Liver (tissue), 9 donors: ENCODE data around the gene HOMER1. TPM values are rescaled to one million over a fixed set of nuclear protein-coding genes. Genes with fewer than 3 reads are reported as not detected.

Experiments used
- DNase-seq: peaks from one replicate; pipeline ENCODE4 v3.0.0-alpha.2; 2017; ENCODE audit warnings: low spot score
- H3K27ac ChIP-seq, 2 donors: one replicate each; pipeline ENCODE4 v1.7.0; 2013; ENCODE audit warnings: inconsistent platforms in 2 of 2, low read length in 2 of 2, control low read depth in 1 of 2, low read depth in 1 of 2, mild to moderate bottlenecking in 1 of 2
- H3K27me3 ChIP-seq, 4 donors: one replicate each; pipeline versions ENCODE4 v1.6.1 to v1.7.0; 2013; ENCODE audit warnings: low read length in 3 of 4, inconsistent platforms in 1 of 4, mild to moderate bottlenecking in 1 of 4, moderate library complexity in 1 of 4; ENCODE audit not compliant: control insufficient read depth in 4 of 4, insufficient read depth in 4 of 4
- H3K36me3 ChIP-seq, 4 donors: one replicate each; pipeline versions ENCODE4 v1.6.1 to v1.7.0; 2013; ENCODE audit warnings: low read length in 3 of 4, mild to moderate bottlenecking in 3 of 4, low read depth in 1 of 4, moderate library complexity in 1 of 4; ENCODE audit not compliant: control insufficient read depth in 4 of 4, insufficient read depth in 3 of 4
- H3K4me1 ChIP-seq, 4 donors: one replicate each; pipeline versions ENCODE4 v1.6.1 to v1.7.0; 2013; ENCODE audit warnings: low read length in 3 of 4, mild to moderate bottlenecking in 3 of 4, moderate library complexity in 1 of 4; ENCODE audit not compliant: control insufficient read depth in 4 of 4, insufficient read depth in 4 of 4
- H3K4me3 ChIP-seq, 3 donors: one replicate each; pipeline versions ENCODE4 v1.6.1 to v1.7.0; 2013; ENCODE audit warnings: low read length in 3 of 3, control low read depth in 1 of 3, low read depth in 1 of 3, mild to moderate bottlenecking in 1 of 3
- H3K9ac ChIP-seq, 2 donors: one replicate each; pipeline ENCODE4 v1.7.0; 2013; ENCODE audit warnings: low read length in 2 of 2, mild to moderate bottlenecking in 2 of 2, moderate library complexity in 2 of 2, control low read depth in 1 of 2, low read depth in 1 of 2
- H3K9me3 ChIP-seq, 4 donors: one replicate each; pipeline versions ENCODE4 v1.6.1 to v1.7.0; 2013; ENCODE audit warnings: low read length in 3 of 4; ENCODE audit not compliant: control insufficient read depth in 4 of 4
- EGR1 ChIP-seq, 2 donors: IDR thresholded peaks; 2 replicates each; pipeline ENCODE4 v1.6.1; 2016 to 2018; ENCODE audit warnings: antibody characterized with exemption in 2 of 2, low read depth in 2 of 2
- FOXA1 ChIP-seq: IDR thresholded peaks from 2 replicates; pipeline ENCODE4 v1.6.1; 2016; ENCODE audit warnings: antibody characterized with exemption
- FOXA2 ChIP-seq: IDR thresholded peaks from 2 replicates; pipeline ENCODE4 v1.6.1; 2016; ENCODE audit warnings: antibody characterized with exemption
- GABPA ChIP-seq, 2 donors: IDR thresholded peaks in 1 of 2; conservative IDR thresholded peaks in 1 of 2; 2 replicates each; pipeline ENCODE4 v1.6.1; 2016; ENCODE audit warnings: antibody characterized with exemption in 2 of 2, mild to moderate bottlenecking in 1 of 2, moderate library complexity in 1 of 2
- HNF4A ChIP-seq, 2 donors: conservative IDR thresholded peaks; 2 replicates each; pipeline ENCODE4 v1.6.1; 2016; ENCODE audit warnings: antibody characterized with exemption in 2 of 2, mild to moderate bottlenecking in 2 of 2
- HNF4G ChIP-seq: IDR thresholded peaks from 2 replicates; pipeline ENCODE4 v1.6.1; 2016; ENCODE audit warnings: antibody characterized with exemption
- JUND ChIP-seq, 2 donors: IDR thresholded peaks; 2 replicates each; pipeline ENCODE4 v1.6.1; 2016; ENCODE audit warnings: antibody characterized with exemption in 2 of 2
- NR2F2 ChIP-seq: IDR thresholded peaks from 2 replicates; pipeline ENCODE4 v1.6.1; 2016; ENCODE audit warnings: antibody characterized with exemption
- RAD21 ChIP-seq, 2 donors: IDR thresholded peaks; 2 replicates each; pipeline ENCODE4 v1.6.1; 2016; ENCODE audit warnings: antibody characterized with exemption in 2 of 2, mild to moderate bottlenecking in 2 of 2
- RXRA ChIP-seq, 2 donors: IDR thresholded peaks; 2 replicates each; pipeline ENCODE4 v1.6.1; 2017 to 2018; ENCODE audit warnings: antibody characterized with exemption in 2 of 2, mild to moderate bottlenecking in 1 of 2
- SP1 ChIP-seq: IDR thresholded peaks from 2 replicates; pipeline ENCODE4 v1.6.1; 2018; ENCODE audit warnings: antibody characterized with exemption, mild to moderate bottlenecking
- YY1 ChIP-seq: IDR thresholded peaks from 2 replicates; pipeline ENCODE4 v1.6.1; 2016; ENCODE audit warnings: antibody characterized with exemption, mild to moderate bottlenecking
- WGBS: extraction: QIAGEN DNeasy Blood & Tissue Kit; methylation state at CpG from one replicate; pipeline ENCODE4 v1.1.7; 2013; 5-methylcytosine and 5-hydroxymethylcytosine counted together
- polyA plus RNA-seq, 2 donors: library from polyadenylated mRNA; stranded (reverse) in 1 of 2; unstranded in 1 of 2; fragments of 200-250 nt in 1 of 2; fragments of >200 nt in 1 of 2; fragmentation: Nextera tagmentation in 1 of 2; extraction: Ambion mirVana in 1 of 2; gene quantifications; one replicate each; pipeline versions ENCODE4 v1.2.1 to v1.2.3, GENCODE V29; 2013 to 2015
- total RNA-seq, 2 donors: library from RNA; depleted of rRNA; stranded (reverse); fragments of >200 nt; gene quantifications; one replicate each; pipeline ENCODE4 v1.2.3, GENCODE V29; 2014
- TF ChIP-seq, protein P1 (sequence below): IDR thresholded peaks from 2 replicates; pipeline ENCODE4 v1.6.1; 2016; ENCODE audit warnings: antibody characterized with exemption
- TF ChIP-seq, protein P2 (sequence below): IDR thresholded peaks from 2 replicates; pipeline ENCODE4 v1.6.1; 2016; ENCODE audit warnings: antibody characterized with exemption
- TF ChIP-seq, protein P3 (sequence below): IDR thresholded peaks from 2 replicates; pipeline ENCODE4 v1.6.1; 2016; ENCODE audit warnings: antibody characterized with exemption, mild to moderate bottlenecking
- TF ChIP-seq, protein P4 (sequence below): IDR thresholded peaks from 2 replicates; pipeline ENCODE4 v1.6.1; 2016; ENCODE audit warnings: antibody characterized with exemption
- TF ChIP-seq, protein P5 (sequence below): fragments of 150-350 bp; IDR thresholded peaks from 2 replicates; pipeline ENCODE4 v1.5.1; 2017; ENCODE audit warnings: improper control_type of control experiment, low read depth, low read length; ENCODE audit not compliant: missing input control
- donor health status: healthy.
- donor health status: healthy.
- donor health status: healthy.
- donor health status: healthy.
- donor health status: healthy.

Gene HOMER1
- total and polyA plus RNA-seq, 4 donors, result 0.33 to 8.7 (median 1.2) TPM

DNA sequence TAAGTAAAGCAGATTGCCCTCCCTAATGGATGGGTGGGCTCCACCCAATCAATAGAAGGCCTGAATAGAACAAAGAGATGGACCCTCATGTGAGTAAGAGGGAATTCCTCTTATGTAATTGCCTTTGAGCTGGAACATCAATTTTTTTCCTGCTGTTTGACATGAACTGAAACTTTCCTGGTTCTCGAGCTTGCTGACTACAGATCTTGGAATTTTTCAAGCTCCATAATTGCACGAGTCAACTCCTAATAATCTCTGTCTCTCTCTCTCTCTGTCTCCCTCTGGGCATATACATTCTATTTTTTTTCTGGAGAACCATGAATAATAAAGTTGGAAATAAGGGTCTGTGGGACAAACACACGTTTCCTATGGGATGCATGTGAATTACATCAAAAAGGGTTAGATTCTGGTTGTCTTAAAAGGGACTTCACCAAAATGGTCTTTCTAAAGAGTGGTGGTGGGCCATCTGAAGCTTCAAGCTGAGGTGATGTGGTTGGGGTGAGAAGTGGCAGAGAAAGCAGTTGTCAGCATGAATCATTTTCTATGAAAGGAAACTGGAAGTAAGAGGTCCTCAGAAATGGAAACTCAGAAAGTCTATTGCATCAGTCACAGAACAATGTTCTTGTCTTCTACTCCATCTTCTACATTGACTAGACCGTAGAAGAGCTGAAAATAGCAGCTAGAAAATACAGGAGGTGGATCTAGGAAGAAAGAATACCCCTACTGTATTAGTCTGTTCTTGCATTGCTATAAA, 47.0 kb upstream of the HOMER1 start:
- H3K4me3 ChIP-seq, result no peak overlapping the region
- no peak overlapping the region for H3K27ac ChIP-seq

DNA sequence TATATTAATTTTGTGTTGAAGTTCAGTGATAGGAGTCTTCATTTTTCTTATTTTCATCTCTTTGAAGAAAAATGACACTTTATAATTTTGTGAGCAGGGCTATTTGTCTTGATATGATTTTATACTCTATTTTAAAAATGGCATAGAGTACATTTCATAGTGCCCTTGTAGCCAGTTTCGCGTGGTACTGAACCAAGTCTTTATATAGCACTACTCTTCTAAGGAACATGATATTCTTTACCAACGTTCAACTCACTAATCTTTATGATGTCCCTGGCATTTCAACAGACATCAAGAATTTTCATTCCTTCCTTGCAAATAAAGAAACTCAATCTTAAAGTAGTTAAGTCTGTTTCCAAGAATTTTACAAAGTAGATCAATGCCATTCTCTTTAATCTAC, 41.5 kb upstream of the HOMER1 start:
- Histone ChIP-seq H3K36me3 (no peaks in the 10 kb centered on the region), H3K4me3 (no peak overlapping the region), H3K9me3 (no peaks in the 10 kb centered on the region), H3K27me3 (no peaks in the 10 kb centered on the region), H3K9ac (no peak overlapping the region), H3K4me1 (no peaks in the 10 kb centered on the region), H3K27ac (no peak overlapping the region)
- no peak for TF ChIP-seq FOXA2
- WGBS, result 69% methylated on average over 3 of the region's 3 CpGs
- no peak for DNase-seq

More for the DNA sequence above, 47.0 kb upstream of the HOMER1 start:
- TF ChIP-seq FOXA1 (no peak), NR2F2 (no peak), HNF4G (no peak), SP1 (no peak)
- TF ChIP-seq, protein P1, sequence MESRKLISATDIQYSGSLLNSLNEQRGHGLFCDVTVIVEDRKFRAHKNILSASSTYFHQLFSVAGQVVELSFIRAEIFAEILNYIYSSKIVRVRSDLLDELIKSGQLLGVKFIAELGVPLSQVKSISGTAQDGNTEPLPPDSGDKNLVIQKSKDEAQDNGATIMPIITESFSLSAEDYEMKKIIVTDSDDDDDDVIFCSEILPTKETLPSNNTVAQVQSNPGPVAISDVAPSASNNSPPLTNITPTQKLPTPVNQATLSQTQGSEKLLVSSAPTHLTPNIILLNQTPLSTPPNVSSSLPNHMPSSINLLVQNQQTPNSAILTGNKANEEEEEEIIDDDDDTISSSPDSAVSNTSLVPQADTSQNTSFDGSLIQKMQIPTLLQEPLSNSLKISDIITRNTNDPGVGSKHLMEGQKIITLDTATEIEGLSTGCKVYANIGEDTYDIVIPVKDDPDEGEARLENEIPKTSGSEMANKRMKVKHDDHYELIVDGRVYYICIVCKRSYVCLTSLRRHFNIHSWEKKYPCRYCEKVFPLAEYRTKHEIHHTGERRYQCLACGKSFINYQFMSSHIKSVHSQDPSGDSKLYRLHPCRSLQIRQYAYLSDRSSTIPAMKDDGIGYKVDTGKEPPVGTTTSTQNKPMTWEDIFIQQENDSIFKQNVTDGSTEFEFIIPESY, result no peak
- TF ChIP-seq, protein P2, sequence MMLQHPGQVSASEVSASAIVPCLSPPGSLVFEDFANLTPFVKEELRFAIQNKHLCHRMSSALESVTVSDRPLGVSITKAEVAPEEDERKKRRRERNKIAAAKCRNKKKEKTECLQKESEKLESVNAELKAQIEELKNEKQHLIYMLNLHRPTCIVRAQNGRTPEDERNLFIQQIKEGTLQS, result no peak
- TF ChIP-seq, protein P3, sequence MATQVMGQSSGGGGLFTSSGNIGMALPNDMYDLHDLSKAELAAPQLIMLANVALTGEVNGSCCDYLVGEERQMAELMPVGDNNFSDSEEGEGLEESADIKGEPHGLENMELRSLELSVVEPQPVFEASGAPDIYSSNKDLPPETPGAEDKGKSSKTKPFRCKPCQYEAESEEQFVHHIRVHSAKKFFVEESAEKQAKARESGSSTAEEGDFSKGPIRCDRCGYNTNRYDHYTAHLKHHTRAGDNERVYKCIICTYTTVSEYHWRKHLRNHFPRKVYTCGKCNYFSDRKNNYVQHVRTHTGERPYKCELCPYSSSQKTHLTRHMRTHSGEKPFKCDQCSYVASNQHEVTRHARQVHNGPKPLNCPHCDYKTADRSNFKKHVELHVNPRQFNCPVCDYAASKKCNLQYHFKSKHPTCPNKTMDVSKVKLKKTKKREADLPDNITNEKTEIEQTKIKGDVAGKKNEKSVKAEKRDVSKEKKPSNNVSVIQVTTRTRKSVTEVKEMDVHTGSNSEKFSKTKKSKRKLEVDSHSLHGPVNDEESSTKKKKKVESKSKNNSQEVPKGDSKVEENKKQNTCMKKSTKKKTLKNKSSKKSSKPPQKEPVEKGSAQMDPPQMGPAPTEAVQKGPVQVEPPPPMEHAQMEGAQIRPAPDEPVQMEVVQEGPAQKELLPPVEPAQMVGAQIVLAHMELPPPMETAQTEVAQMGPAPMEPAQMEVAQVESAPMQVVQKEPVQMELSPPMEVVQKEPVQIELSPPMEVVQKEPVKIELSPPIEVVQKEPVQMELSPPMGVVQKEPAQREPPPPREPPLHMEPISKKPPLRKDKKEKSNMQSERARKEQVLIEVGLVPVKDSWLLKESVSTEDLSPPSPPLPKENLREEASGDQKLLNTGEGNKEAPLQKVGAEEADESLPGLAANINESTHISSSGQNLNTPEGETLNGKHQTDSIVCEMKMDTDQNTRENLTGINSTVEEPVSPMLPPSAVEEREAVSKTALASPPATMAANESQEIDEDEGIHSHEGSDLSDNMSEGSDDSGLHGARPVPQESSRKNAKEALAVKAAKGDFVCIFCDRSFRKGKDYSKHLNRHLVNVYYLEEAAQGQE, result no peak
- H3K9ac ChIP-seq, result no peak overlapping the region
- H3K36me3 ChIP-seq, result no peaks in the 10 kb centered on the region
- no peaks in the 10 kb centered on the region for H3K9me3 ChIP-seq
- DNase-seq, result no peak
- H3K27me3 ChIP-seq, result no peaks in the 10 kb centered on the region
- 93% methylated on average over 4 of the region's 4 CpGs for WGBS
- H3K4me1 ChIP-seq, result no peaks in the 10 kb centered on the region

DNA sequence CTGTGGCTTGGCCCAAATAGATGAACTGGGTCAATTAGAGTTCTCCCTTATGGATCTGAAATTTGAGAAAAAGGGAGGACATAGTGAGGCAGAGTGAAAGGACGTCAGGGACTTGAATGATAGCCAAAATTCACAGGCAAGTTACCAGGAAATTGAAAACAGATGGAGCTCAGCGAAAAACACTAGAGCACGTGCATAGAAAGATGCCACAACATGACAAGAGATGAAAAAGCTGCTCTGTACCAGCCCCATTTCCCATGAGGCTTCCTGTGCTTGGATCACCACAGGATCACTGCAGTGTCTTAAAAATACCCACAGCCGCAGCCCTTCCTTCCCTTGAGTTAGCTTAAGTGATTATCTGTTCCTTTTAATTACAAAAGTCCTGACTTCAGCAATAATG, 39.0 kb upstream of the HOMER1 start:
- H3K27ac ChIP-seq, result no peak overlapping the region
- DNase-seq, result no peak
- no peak for TF ChIP-seq JUND (IDR thresholded peaks at IDR 0.05)
- TF ChIP-seq RAD21 (IDR thresholded peaks at IDR 0.05), result no peak
- TF ChIP-seq, protein P4, sequence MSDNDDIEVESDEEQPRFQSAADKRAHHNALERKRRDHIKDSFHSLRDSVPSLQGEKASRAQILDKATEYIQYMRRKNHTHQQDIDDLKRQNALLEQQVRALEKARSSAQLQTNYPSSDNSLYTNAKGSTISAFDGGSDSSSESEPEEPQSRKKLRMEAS, result no peak
- no peak for TF ChIP-seq HNF4G
- TF ChIP-seq NR2F2, result no peak
- TF ChIP-seq GABPA (IDR thresholded peaks at IDR 0.05 in 1 of 2, conservative IDR thresholded peaks at IDR 0.05 in 1 of 2), result no peak
- no peak for TF ChIP-seq SP1
- TF ChIP-seq EGR1 (IDR thresholded peaks at IDR 0.05; ENCODE audit: low read depth in 2 of 2), result no peak
- no peak for TF ChIP-seq RXRA (IDR thresholded peaks at IDR 0.05)
- no peak for TF ChIP-seq HNF4A (conservative IDR thresholded peaks at IDR 0.05)
- TF ChIP-seq, protein P1, result no peak
- TF ChIP-seq, protein P5, sequence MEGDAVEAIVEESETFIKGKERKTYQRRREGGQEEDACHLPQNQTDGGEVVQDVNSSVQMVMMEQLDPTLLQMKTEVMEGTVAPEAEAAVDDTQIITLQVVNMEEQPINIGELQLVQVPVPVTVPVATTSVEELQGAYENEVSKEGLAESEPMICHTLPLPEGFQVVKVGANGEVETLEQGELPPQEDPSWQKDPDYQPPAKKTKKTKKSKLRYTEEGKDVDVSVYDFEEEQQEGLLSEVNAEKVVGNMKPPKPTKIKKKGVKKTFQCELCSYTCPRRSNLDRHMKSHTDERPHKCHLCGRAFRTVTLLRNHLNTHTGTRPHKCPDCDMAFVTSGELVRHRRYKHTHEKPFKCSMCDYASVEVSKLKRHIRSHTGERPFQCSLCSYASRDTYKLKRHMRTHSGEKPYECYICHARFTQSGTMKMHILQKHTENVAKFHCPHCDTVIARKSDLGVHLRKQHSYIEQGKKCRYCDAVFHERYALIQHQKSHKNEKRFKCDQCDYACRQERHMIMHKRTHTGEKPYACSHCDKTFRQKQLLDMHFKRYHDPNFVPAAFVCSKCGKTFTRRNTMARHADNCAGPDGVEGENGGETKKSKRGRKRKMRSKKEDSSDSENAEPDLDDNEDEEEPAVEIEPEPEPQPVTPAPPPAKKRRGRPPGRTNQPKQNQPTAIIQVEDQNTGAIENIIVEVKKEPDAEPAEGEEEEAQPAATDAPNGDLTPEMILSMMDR, result no peak
- no peak for TF ChIP-seq FOXA1
- no peak for TF ChIP-seq YY1

More for the DNA sequence above, 39.0 kb upstream of the HOMER1 start:
- Histone ChIP-seq H3K4me1 (no peaks in the 10 kb centered on the region), H3K9ac (no peak overlapping the region), H3K4me3 (no peak overlapping the region), H3K36me3 (no peaks in the 10 kb centered on the region), H3K27me3 (no peaks in the 10 kb centered on the region), H3K9me3 (no peaks in the 10 kb centered on the region)
- 51% methylated on average over 4 of the region's 4 CpGs for WGBS
